Suppressor macrophage treated with lipopolysaccharide for 1 hour (primary cell): ENCODE data around the gene LETMD1.
"Not testable (repeated sequence)": the region's sequence is repeated elsewhere in the genome, so short reads cannot be mapped to it uniquely, and the experiment has no call there.

Source experiments
- DNase-seq, 3 donors: peaks; one replicate each; pipeline ENCODE4 v3.0.0-alpha.2; 2020 to 2022

Gene LETMD1

GRCh38 chr12:51047655-51048540, at the start of gene LETMD1:
TSS of gene LETMD1 (plus strand) at chr12:51048327. CDS start at chr12:51048357, 30 bp downstream.
- peak; percentile 96 to 99 (median 98) for DNase-seq

GRCh38 chr12:50999093-50999492, 49.0 kb upstream of the LETMD1 start:
- DNase-seq: peak; percentile 54 to 75 (median 54)

- peak; percentile 44 to 65 (median 57) for DNase-seq
Observed at GRCh38 chr12:51000245-51000644, 47.9 kb upstream of the LETMD1 start.

- no peak for DNase-seq
Observed at GRCh38 chr12:51001799-51002198, 46.3 kb upstream of the LETMD1 start.

GRCh38 chr12:51004504-51004903, 43.6 kb upstream of the LETMD1 start:
- DNase-seq: no peak

GRCh38 chr12:51005030-51005429, 43.1 kb upstream of the LETMD1 start:
- no peak for DNase-seq

- peak in 1 of 3 donors; percentile 14 for DNase-seq
Observed at GRCh38 chr12:51005671-51006070, 42.5 kb upstream of the LETMD1 start.

GRCh38 chr12:51008329-51009055, 39.6 kb upstream of the LETMD1 start:
- DNase-seq: peak in 2 of 3 donors; percentile 40 to 51

GRCh38 chr12:51009056-51009440, 39.1 kb upstream of the LETMD1 start:
- peak; percentile 93 to 95 (median 93) for DNase-seq

- peak; percentile 53 to 71 (median 56) for DNase-seq
Observed at GRCh38 chr12:51011955-51012354, 36.2 kb upstream of the LETMD1 start.

- DNase-seq: peak in 2 of 3 donors; percentile 41 to 42
Observed at GRCh38 chr12:51012570-51013236, 35.4 kb upstream of the LETMD1 start.

- no peak for DNase-seq
Observed at GRCh38 chr12:51013441-51013840, 34.7 kb upstream of the LETMD1 start.

- DNase-seq: not testable (repeated sequence)
Observed at GRCh38 chr12:51014467-51014866, 33.7 kb upstream of the LETMD1 start.

- no peak for DNase-seq
Observed at GRCh38 chr12:51017452-51017851, 30.7 kb upstream of the LETMD1 start.

GRCh38 chr12:51018956-51019355, 29.2 kb upstream of the LETMD1 start:
- no peak for DNase-seq

GRCh38 chr12:51019927-51020326, 28.2 kb upstream of the LETMD1 start:
- DNase-seq: no peak

GRCh38 chr12:51020448-51021182, 27.5 kb upstream of the LETMD1 start:
- DNase-seq: no peak

GRCh38 chr12:51021694-51022093, 26.4 kb upstream of the LETMD1 start:
- DNase-seq: no peak

GRCh38 chr12:51023625-51024382, 24.3 kb upstream of the LETMD1 start:
- DNase-seq: peak in 1 of 3 donors; percentile 17

- peak in 1 of 3 donors; percentile 32 for DNase-seq
Observed at GRCh38 chr12:51025338-51025835, 22.7 kb upstream of the LETMD1 start.

GRCh38 chr12:51025836-51026638, 22.1 kb upstream of the LETMD1 start, which contains the start of gene SLC11A2:
TSS of gene SLC11A2 (minus strand) at chr12:51026384. CDS start at chr12:51010728, 15,656 bp downstream.
- DNase-seq: peak; percentile 97 to 98 (median 98)
